MM.1S (cell line): ENCODE measurements around the gene EML5.

Experiments used
- DNase-seq: peaks from one replicate; pipeline ENCODE4 v3.0.0-alpha.2; 2015
- H2AFZ ChIP-seq: fragments of 300-600 bp; sonication (generic); 2 replicates; pipeline ENCODE4 v1.6.0; 2016; ENCODE audit warnings: antibody characterized with exemption, low read length
- H3F3A ChIP-seq: fragments of 300-600 bp; sonication (generic); 2 replicates; pipeline ENCODE4 v1.6.1; 2016; ENCODE audit warnings: mild to moderate bottlenecking, antibody characterized with exemption, low read length, moderate library complexity, mixed read lengths; ENCODE audit not compliant: insufficient read depth
- H3K27ac ChIP-seq: fragments of 300-600 bp; sonication (generic); 2 replicates; pipeline ENCODE4 v1.5.1; 2016; ENCODE audit warnings: mild to moderate bottlenecking, low read length
- H3K27me3 ChIP-seq: fragments of 300-600 bp; sonication (generic); replicated peaks from 2 replicates; pipeline ENCODE4 v1.6.0; 2016; ENCODE audit warnings: low read length; ENCODE audit not compliant: insufficient read depth
- H3K36me3 ChIP-seq: fragments of 300-600 bp; sonication (generic); replicated peaks from 2 replicates; pipeline ENCODE4 v1.6.1; 2016; ENCODE audit warnings: mild to moderate bottlenecking, low read length, mixed read lengths; ENCODE audit not compliant: insufficient read depth
- H3K4me1 ChIP-seq: fragments of 300-600 bp; sonication (generic); 2 replicates; pipeline ENCODE4 v1.6.1; 2016; ENCODE audit warnings: low read length, mixed read lengths
- H3K4me2 ChIP-seq: fragments of 300-600 bp; sonication (generic); 2 replicates; pipeline ENCODE4 v1.6.0; 2016; ENCODE audit warnings: low read depth, low read length
- H3K4me3 ChIP-seq: fragments of 300-600 bp; sonication (generic); 2 replicates; pipeline ENCODE4 v1.5.1; 2016; ENCODE audit warnings: low read length, mixed read lengths
- H3K79me2 ChIP-seq: fragments of 300-600 bp; sonication (generic); 2 replicates; pipeline ENCODE4 v1.6.1; 2016; ENCODE audit warnings: mixed run types, low read length, mixed read lengths
- H3K9ac ChIP-seq: fragments of 300-600 bp; sonication (generic); 2 replicates; pipeline ENCODE4 v1.6.1; 2016; ENCODE audit warnings: low read length, mixed read lengths
- H3K9me2 ChIP-seq: fragments of 300-600 bp; sonication (generic); replicated peaks from 2 replicates; pipeline ENCODE4 v1.6.1; 2016; ENCODE audit warnings: mild to moderate bottlenecking, low read length, mixed read lengths; ENCODE audit not compliant: insufficient read depth
- H3K9me3 ChIP-seq: fragments of 300-600 bp; sonication (generic); replicated peaks from 2 replicates; pipeline ENCODE4 v1.6.1; 2016; ENCODE audit warnings: mild to moderate bottlenecking, low read length, mixed read lengths; ENCODE audit not compliant: insufficient read depth
- H4K20me1 ChIP-seq: fragments of 300-600 bp; sonication (generic); 2 replicates; pipeline ENCODE4 v1.6.1; 2016; ENCODE audit warnings: mild to moderate bottlenecking, low read length, moderate library complexity, mixed read lengths; ENCODE audit not compliant: insufficient read depth
- EZH2 ChIP-seq: fragments of 300-600 bp; sonication (generic); optimal IDR thresholded peaks from 2 replicates; pipeline ENCODE3; 2017; ENCODE audit warnings: low read depth, mild to moderate bottlenecking, antibody characterized with exemption, low read length, mixed read lengths
- EZH2phosphoT487 ChIP-seq: fragments of 300-600 bp; sonication (generic); IDR thresholded peaks from 2 replicates; pipeline ENCODE4 v1.6.1; 2018; ENCODE audit warnings: antibody characterized with exemption, low read length
- TF ChIP-seq, protein P1 (sequence below): fragments of 300-600 bp; sonication (generic); IDR thresholded peaks from 2 replicates; pipeline ENCODE4 v1.5.1; 2016; ENCODE audit warnings: antibody characterized with exemption, low read length, mixed read lengths

Gene EML5

DNA sequence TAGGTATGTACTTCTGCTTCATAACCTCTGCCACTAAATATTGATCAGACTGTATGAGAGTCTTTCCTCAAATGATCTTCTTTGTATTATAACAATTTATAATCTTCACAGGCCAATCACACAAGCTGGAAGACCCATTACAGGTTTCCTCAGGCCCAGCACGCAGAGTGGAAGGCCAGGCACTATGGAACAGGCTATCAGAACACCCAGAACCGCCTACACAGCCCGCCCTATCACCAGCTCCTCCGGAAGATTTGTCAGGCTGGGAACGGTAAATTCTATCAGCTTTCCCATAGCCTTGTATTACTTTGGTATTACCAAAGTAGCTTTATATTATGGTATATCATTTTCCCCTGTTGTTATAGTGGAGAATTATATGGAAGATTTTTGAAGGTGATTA, 48.2 kb upstream of the EML5 start:
- no peak overlapping the region for H3K27ac ChIP-seq
- no peaks in the 10 kb centered on the region for H3K4me1 ChIP-seq
- no peak overlapping the region for H3K4me2 ChIP-seq
- H3K27me3 ChIP-seq = no peaks in the 10 kb centered on the region
- no peaks in the 10 kb centered on the region for H3K9me3 ChIP-seq
- no peak overlapping the region for H2AFZ ChIP-seq
- no peak for DNase-seq
- H3K9me2 ChIP-seq = no peaks in the 10 kb centered on the region
- H3K36me3 ChIP-seq = no peaks in the 10 kb centered on the region
- no peaks in the 10 kb centered on the region for H3F3A ChIP-seq
- H3K9ac ChIP-seq = no peak overlapping the region
- H4K20me1 ChIP-seq = no peaks in the 10 kb centered on the region
- H3K79me2 ChIP-seq = no peaks in the 10 kb centered on the region
- no peak overlapping the region for H3K4me3 ChIP-seq
- TF ChIP-seq EZH2 = no peak
- no peak for TF ChIP-seq EZH2phosphoT487
- TF ChIP-seq, protein P1, sequence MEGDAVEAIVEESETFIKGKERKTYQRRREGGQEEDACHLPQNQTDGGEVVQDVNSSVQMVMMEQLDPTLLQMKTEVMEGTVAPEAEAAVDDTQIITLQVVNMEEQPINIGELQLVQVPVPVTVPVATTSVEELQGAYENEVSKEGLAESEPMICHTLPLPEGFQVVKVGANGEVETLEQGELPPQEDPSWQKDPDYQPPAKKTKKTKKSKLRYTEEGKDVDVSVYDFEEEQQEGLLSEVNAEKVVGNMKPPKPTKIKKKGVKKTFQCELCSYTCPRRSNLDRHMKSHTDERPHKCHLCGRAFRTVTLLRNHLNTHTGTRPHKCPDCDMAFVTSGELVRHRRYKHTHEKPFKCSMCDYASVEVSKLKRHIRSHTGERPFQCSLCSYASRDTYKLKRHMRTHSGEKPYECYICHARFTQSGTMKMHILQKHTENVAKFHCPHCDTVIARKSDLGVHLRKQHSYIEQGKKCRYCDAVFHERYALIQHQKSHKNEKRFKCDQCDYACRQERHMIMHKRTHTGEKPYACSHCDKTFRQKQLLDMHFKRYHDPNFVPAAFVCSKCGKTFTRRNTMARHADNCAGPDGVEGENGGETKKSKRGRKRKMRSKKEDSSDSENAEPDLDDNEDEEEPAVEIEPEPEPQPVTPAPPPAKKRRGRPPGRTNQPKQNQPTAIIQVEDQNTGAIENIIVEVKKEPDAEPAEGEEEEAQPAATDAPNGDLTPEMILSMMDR = no peak

DNA sequence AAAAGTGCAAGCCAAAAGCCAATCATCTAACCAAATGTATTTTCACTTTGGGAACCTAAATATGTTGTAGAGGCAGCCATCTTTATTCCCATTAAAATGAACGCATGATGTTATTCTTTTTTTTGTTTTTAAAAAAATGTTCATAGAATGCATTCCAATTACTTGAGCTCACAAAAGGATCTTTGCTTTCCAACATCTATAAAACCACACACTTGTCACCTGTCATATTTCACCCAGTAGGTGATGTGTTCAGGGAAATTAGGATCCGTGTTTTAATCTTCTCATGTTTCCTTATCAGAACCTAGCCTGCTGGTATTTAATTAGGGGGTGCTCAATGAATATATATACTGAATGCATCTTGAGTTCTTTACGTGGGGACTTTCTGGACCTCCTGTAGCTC, 45.3 kb upstream of the EML5 start:
- H2AFZ ChIP-seq = no peak overlapping the region
- H3K4me2 ChIP-seq = no peak overlapping the region
- H3K27me3 ChIP-seq = no peaks in the 10 kb centered on the region
- no peaks in the 10 kb centered on the region for H3K4me1 ChIP-seq
- no peaks in the 10 kb centered on the region for H3K9me2 ChIP-seq
- no peak overlapping the region for H3K27ac ChIP-seq
- H3K4me3 ChIP-seq = no peak overlapping the region
- H3K9me3 ChIP-seq = no peaks in the 10 kb centered on the region
- no peaks in the 10 kb centered on the region for H4K20me1 ChIP-seq
- no peaks in the 10 kb centered on the region for H3K79me2 ChIP-seq
- H3K36me3 ChIP-seq = no peaks in the 10 kb centered on the region
- no peak overlapping the region for H3K9ac ChIP-seq
- DNase-seq = no peak
- H3F3A ChIP-seq = no peaks in the 10 kb centered on the region
- TF ChIP-seq EZH2phosphoT487 (no peak), EZH2 (no peak)
- TF ChIP-seq, protein P1 = no peak

DNA sequence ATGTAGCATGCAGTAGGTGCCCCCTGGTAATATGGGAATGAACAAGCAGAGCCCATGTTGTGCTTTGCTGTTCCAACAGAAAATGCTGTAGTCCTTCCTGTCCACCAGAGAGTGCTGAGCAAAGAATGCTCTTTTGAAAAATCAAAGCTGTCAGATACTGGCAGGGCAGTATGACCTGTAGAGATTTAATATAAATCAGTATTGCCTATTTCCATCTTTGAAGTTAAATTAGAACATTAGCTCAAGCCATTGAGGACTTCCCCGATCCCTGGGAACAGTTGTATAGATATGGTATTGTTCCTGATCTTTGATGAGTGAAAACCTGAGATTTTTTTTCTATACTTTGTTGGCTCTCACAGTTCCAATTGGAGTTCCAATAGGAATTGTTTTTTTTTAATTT, 44.7 kb upstream of the EML5 start:
- H3K9ac ChIP-seq = no peak overlapping the region
- no peaks in the 10 kb centered on the region for H3K36me3 ChIP-seq
- no peak for DNase-seq
- H3K27ac ChIP-seq = no peak overlapping the region
- no peaks in the 10 kb centered on the region for H3K27me3 ChIP-seq
- no peaks in the 10 kb centered on the region for H3K9me3 ChIP-seq
- TF ChIP-seq, protein P1 = no peak
- TF ChIP-seq EZH2 = no peak
- TF ChIP-seq EZH2phosphoT487 = no peak
- no peak overlapping the region for H3K4me2 ChIP-seq
- H4K20me1 ChIP-seq = no peaks in the 10 kb centered on the region
- H3F3A ChIP-seq = no peaks in the 10 kb centered on the region
- H3K4me1 ChIP-seq = no peaks in the 10 kb centered on the region
- H2AFZ ChIP-seq = no peak overlapping the region
- no peak overlapping the region for H3K4me3 ChIP-seq
- no peaks in the 10 kb centered on the region for H3K79me2 ChIP-seq
- H3K9me2 ChIP-seq = no peaks in the 10 kb centered on the region

DNA sequence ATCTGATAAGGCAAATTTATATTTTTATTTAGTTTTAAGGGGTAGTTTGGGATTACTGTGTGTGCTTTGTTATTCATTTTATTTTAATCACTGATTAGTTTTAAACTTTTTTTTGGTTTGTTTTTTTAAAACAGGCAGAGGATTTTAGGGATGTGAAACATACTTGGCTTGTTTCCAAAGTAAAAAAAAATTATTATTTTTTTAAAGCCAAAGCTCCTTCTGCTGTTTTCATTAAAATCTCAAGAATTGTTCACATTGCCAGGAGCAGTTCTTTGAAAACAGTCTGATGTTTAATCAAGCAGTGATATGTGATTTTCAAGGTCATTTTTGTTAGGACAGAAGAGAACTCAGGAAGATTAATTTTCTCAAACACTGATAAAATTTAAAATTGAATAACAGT, 42.9 kb upstream of the EML5 start:
- no peaks in the 10 kb centered on the region for H3K4me1 ChIP-seq
- H4K20me1 ChIP-seq = no peaks in the 10 kb centered on the region
- H3K4me2 ChIP-seq = no peak overlapping the region
- H3K4me3 ChIP-seq = no peak overlapping the region
- no peaks in the 10 kb centered on the region for H3F3A ChIP-seq
- no peaks in the 10 kb centered on the region for H3K9me3 ChIP-seq
- TF ChIP-seq, protein P1 = no peak
- no peaks in the 10 kb centered on the region for H3K27me3 ChIP-seq
- no peak overlapping the region for H3K27ac ChIP-seq
- DNase-seq = no peak
- H3K9ac ChIP-seq = no peak overlapping the region
- no peaks in the 10 kb centered on the region for H3K36me3 ChIP-seq
- no peaks in the 10 kb centered on the region for H3K79me2 ChIP-seq
- H2AFZ ChIP-seq = no peak overlapping the region
- H3K9me2 ChIP-seq = no peaks in the 10 kb centered on the region
